ENCODE data around the gene DCTN2. TPM values are rescaled to one million over a fixed set of nuclear protein-coding genes. Genes with fewer than 3 reads are reported as not detected.

The DCTN2 gene
- polyA plus RNA-seq, 1 donor (not counting 4 experiments of a cell fraction or from before 2014, with no cell fraction given): 132 TPM

DNA sequence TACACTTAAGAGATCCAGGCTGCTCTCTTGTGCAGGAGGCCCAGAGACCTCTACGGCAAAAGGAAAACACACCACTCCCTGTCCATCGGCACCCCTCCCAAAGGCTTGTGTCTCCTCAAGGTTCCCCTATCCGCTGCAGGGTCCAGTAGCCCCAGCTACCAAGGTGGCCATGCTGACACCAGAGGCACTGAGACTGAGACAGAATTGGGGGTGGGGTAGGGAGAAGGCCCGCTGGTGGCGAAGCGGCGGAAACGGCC, 27.3 kb downstream of the DCTN2 start:
- peaks cover 38% of the 10 kb centered on the region for H3K79me2 ChIP-seq (ENCODE audit: control insufficient read depth, insufficient read depth, low read length)
- no peak for TF ChIP-seq EZH2 (IDR thresholded peaks at IDR 0.05; ENCODE audit: low read length)
- no peak for TF ChIP-seq CTCF (optimal IDR thresholded peaks at IDR 0.05 in 1 of 3, IDR thresholded peaks at IDR 0.05 in 1 of 3, conservative IDR thresholded peaks at IDR 0.05 in 1 of 3; ENCODE audit: extremely low read depth in 1 of 3, insufficient read depth in 2 of 3, low read length in 3 of 3)
- H3K4me3 ChIP-seq (ENCODE audit: control insufficient read depth in 2 of 3, extremely low read depth in 1 of 3, insufficient read depth in 2 of 3, low read depth in 1 of 3, low read length in 3 of 3): peak overlapping the region; percentile 89 to 99 (median 90)
- no peak overlapping the region for H2AFZ ChIP-seq (ENCODE audit: control insufficient read depth, low read length)
- FAIRE-seq: no peak
- H3K27ac ChIP-seq (ENCODE audit: control insufficient read depth, insufficient read depth, low read length): peak overlapping the region; percentile 99
- peaks cover 2% of the 10 kb centered on the region for H3K9me1 ChIP-seq (ENCODE audit: control insufficient read depth, extremely low read depth, insufficient read depth, low read length)
- no peaks in the 10 kb centered on the region for H3K9me3 ChIP-seq (ENCODE audit: control insufficient read depth, low read depth, low read length)
- peak overlapping the region; percentile 97 for H3K4me2 ChIP-seq (ENCODE audit: control insufficient read depth, extremely low read depth, insufficient read depth, low read depth, low read length)
- H4K20me1 ChIP-seq (ENCODE audit: control insufficient read depth, extremely low read depth, insufficient read depth, low read length): peaks cover 21% of the 10 kb centered on the region
- H3K9ac ChIP-seq (ENCODE audit: control insufficient read depth, extremely low read depth, insufficient read depth, low read length): peak overlapping the region; percentile 100
- peaks cover 33 to 58% of the 10 kb centered on the region in 2 experiments for H3K36me3 ChIP-seq (ENCODE audit: control insufficient read depth in 2 of 2, extremely low read depth in 1 of 2, insufficient read depth in 2 of 2, low read length in 2 of 2)
- H3K4me1 ChIP-seq (ENCODE audit: control insufficient read depth, extremely low read depth, insufficient read depth, low read length): peaks cover 33% of the 10 kb centered on the region
- dilution Hi-C loops (cut with MboI; ENCODE audit: extremely low pct_ligation_motif_present, low sequenced_read_pairs): no loop called here
- H3K27me3 ChIP-seq (ENCODE audit: control insufficient read depth, extremely low read depth, insufficient read depth, low read length): no peaks in the 10 kb centered on the region
- no peak for DNase-seq (ENCODE audit: low read depth, low spot score)

DNA sequence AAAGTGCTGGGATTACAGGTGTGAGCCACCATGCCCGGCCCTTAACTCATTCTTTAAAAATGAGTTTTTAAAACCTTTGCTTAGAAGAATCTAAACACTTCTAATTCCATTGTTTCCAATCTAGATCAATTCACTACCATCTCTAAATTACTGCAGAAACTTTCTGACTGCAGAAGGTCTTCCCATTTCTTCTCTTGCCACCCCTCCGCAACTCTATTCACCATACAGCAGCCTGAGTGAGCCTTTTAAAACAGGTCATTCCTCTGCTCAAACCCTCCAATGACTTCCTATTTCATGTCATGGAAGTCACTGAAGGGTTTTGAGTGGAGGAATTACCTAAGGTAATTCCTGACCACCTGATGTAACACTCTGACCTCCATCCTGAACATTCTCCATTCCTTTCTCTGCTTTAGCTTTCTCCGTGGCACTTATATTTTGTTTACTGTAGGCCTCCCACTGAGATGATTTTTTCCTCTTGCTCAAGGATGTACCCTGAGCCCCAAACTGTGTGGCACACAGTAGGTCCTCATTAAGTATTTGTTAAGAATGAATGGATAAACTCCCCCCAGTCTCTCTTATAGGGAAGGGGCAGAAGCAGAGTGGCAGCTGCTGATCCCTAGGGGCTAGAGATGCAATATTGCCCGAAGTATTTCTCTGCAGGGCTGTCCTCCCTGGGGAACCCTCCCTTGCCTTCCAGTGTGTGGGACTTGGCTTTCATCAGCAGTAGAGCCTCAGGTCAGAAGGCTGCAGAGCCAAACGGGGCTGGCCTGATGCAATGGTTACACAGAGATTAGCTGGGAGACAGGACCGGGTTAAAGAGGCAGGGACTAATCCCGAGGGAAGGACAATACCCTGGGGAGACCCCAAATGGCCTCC, 27.8 kb downstream of the DCTN2 start:
- H3K9me1 ChIP-seq (ENCODE audit: control insufficient read depth, extremely low read depth, insufficient read depth, low read length): no peaks in the 10 kb centered on the region
- peak overlapping the region; percentile 89 to 99 (median 90) for H3K4me3 ChIP-seq (ENCODE audit: control insufficient read depth in 2 of 3, extremely low read depth in 1 of 3, insufficient read depth in 2 of 3, low read depth in 1 of 3, low read length in 3 of 3)
- H3K4me1 ChIP-seq (ENCODE audit: control insufficient read depth, extremely low read depth, insufficient read depth, low read length): peaks cover 28% of the 10 kb centered on the region
- dilution Hi-C loops (cut with MboI; ENCODE audit: extremely low pct_ligation_motif_present, low sequenced_read_pairs): no loop called here
- H2AFZ ChIP-seq (ENCODE audit: control insufficient read depth, low read length): no peak overlapping the region
- FAIRE-seq (no peak), DNase-seq (ENCODE audit: low read depth, low spot score) (no peak)
- H3K9ac ChIP-seq (ENCODE audit: control insufficient read depth, extremely low read depth, insufficient read depth, low read length): peak overlapping the region; percentile 100
- H4K20me1 ChIP-seq (ENCODE audit: control insufficient read depth, extremely low read depth, insufficient read depth, low read length): peaks cover 20% of the 10 kb centered on the region
- no peak for TF ChIP-seq CTCF (optimal IDR thresholded peaks at IDR 0.05 in 1 of 3, IDR thresholded peaks at IDR 0.05 in 1 of 3, conservative IDR thresholded peaks at IDR 0.05 in 1 of 3; ENCODE audit: extremely low read depth in 1 of 3, insufficient read depth in 2 of 3, low read length in 3 of 3)
- no peak for TF ChIP-seq EZH2 (IDR thresholded peaks at IDR 0.05; ENCODE audit: low read length)
- H3K9me3 ChIP-seq (ENCODE audit: control insufficient read depth, low read depth, low read length): no peaks in the 10 kb centered on the region
- H3K4me2 ChIP-seq (ENCODE audit: control insufficient read depth, extremely low read depth, insufficient read depth, low read depth, low read length): peak overlapping the region; percentile 97
- peak overlapping the region; percentile 99 for H3K27ac ChIP-seq (ENCODE audit: control insufficient read depth, insufficient read depth, low read length)
- no peaks in the 10 kb centered on the region for H3K27me3 ChIP-seq (ENCODE audit: control insufficient read depth, extremely low read depth, insufficient read depth, low read length)
- peaks cover 32 to 55% of the 10 kb centered on the region in 2 experiments for H3K36me3 ChIP-seq (ENCODE audit: control insufficient read depth in 2 of 2, extremely low read depth in 1 of 2, insufficient read depth in 2 of 2, low read length in 2 of 2)
- peaks cover 33% of the 10 kb centered on the region for H3K79me2 ChIP-seq (ENCODE audit: control insufficient read depth, insufficient read depth, low read length)
